Measurements from ENCODE around the gene CTIF.
A peak's percentile ranks its signal among the peaks of the same experiment; 100 is the strongest.

DNA sequence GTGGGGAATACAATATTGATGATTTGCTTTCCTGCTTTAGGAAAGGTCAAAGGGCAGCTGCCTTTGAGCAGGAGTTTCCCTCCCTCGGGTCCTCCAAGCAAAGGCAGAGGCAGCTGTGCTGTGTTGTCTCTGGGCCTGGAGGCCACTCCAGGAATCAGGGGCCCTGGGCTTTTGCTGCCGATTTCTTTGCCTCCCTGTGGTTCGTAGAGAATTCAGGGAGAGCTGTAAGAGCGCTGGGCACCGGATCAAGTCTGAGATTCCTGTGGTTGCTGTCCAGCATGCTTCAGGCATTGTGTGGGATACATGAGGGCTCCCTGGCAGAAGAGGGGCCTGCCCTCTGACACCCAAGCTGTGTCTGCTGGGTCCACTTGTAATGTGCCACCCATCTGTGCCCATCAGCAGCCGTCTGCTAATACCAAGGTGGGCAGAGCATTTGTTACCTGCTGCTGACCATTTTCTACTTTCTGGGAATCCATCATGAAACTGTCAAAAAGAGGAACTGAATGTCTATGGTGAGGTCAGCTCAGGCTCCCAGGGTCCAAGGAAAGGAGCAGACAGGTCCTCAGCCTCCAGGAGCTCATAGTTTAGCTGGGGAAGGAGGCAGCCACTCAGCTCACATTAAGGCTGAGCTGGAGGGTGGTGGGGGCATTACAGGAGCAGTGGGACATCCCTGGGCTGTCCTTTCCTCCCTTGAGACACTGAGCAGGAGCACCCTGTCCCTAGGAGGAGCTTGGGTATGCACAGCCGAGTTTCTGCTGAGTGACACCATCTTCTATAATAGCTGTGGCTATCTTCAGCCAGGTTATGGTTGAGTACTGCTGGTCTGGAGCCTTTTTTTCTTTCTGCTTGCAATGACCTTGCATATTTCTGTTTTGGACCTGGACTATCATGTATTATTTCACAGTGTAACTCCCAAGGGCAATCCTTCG is 68.5 kb downstream of the CTIF start:
- TF ChIP-seq, protein P1, sequence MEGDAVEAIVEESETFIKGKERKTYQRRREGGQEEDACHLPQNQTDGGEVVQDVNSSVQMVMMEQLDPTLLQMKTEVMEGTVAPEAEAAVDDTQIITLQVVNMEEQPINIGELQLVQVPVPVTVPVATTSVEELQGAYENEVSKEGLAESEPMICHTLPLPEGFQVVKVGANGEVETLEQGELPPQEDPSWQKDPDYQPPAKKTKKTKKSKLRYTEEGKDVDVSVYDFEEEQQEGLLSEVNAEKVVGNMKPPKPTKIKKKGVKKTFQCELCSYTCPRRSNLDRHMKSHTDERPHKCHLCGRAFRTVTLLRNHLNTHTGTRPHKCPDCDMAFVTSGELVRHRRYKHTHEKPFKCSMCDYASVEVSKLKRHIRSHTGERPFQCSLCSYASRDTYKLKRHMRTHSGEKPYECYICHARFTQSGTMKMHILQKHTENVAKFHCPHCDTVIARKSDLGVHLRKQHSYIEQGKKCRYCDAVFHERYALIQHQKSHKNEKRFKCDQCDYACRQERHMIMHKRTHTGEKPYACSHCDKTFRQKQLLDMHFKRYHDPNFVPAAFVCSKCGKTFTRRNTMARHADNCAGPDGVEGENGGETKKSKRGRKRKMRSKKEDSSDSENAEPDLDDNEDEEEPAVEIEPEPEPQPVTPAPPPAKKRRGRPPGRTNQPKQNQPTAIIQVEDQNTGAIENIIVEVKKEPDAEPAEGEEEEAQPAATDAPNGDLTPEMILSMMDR (IDR thresholded peaks at IDR 0.05), result no peak
- no peak for TF ChIP-seq RCOR1 (IDR thresholded peaks at IDR 0.05; ENCODE audit: low read length)
- no peak for TF ChIP-seq YY1 (IDR thresholded peaks at IDR 0.05; ENCODE audit: low read depth)
- no peak for TF ChIP-seq TAF1 (IDR thresholded peaks at IDR 0.05; ENCODE audit: borderline replicate concordance, low read depth, low read length)
- no peak; a peak in 1 of 4 replicates for TF ChIP-seq EP300 (IDR thresholded peaks at IDR 0.05; ENCODE audit: borderline replicate concordance in 1 of 2, low read depth in 1 of 2, low read length in 1 of 2)
- no peak for TF ChIP-seq RAD21 (IDR thresholded peaks at IDR 0.05; ENCODE audit: low read length)
- peak; percentile 78; the same call in 1 of the 2 replicates for TF ChIP-seq SIN3A (IDR thresholded peaks at IDR 0.05; ENCODE audit: borderline replicate concordance, low read depth, low read length)
- TF ChIP-seq FOXJ3 (CRISPR knock-in tag; IDR thresholded peaks at IDR 0.05), result no peak
- TF ChIP-seq, protein P2, sequence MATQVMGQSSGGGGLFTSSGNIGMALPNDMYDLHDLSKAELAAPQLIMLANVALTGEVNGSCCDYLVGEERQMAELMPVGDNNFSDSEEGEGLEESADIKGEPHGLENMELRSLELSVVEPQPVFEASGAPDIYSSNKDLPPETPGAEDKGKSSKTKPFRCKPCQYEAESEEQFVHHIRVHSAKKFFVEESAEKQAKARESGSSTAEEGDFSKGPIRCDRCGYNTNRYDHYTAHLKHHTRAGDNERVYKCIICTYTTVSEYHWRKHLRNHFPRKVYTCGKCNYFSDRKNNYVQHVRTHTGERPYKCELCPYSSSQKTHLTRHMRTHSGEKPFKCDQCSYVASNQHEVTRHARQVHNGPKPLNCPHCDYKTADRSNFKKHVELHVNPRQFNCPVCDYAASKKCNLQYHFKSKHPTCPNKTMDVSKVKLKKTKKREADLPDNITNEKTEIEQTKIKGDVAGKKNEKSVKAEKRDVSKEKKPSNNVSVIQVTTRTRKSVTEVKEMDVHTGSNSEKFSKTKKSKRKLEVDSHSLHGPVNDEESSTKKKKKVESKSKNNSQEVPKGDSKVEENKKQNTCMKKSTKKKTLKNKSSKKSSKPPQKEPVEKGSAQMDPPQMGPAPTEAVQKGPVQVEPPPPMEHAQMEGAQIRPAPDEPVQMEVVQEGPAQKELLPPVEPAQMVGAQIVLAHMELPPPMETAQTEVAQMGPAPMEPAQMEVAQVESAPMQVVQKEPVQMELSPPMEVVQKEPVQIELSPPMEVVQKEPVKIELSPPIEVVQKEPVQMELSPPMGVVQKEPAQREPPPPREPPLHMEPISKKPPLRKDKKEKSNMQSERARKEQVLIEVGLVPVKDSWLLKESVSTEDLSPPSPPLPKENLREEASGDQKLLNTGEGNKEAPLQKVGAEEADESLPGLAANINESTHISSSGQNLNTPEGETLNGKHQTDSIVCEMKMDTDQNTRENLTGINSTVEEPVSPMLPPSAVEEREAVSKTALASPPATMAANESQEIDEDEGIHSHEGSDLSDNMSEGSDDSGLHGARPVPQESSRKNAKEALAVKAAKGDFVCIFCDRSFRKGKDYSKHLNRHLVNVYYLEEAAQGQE (IDR thresholded peaks at IDR 0.05; ENCODE audit: low read depth, low read length), result peak; percentile 99
- no peak for TF ChIP-seq JUND (IDR thresholded peaks at IDR 0.05)
- TF ChIP-seq FOXM1 (IDR thresholded peaks at IDR 0.05; ENCODE audit: low read depth), result no peak
- peak; percentile 29; the same call in 1 of the 2 replicates for TF ChIP-seq FOSL2 (IDR thresholded peaks at IDR 0.05; ENCODE audit: borderline replicate concordance, low read depth)

Data from SK-N-SH (cell line).